Measurements from ENCODE around the gene CHST3.
"Not testable (repeated sequence)": the region's sequence is repeated elsewhere in the genome, so short reads cannot be mapped to it uniquely, and the experiment has no call there.

Gene CHST3

DNA sequence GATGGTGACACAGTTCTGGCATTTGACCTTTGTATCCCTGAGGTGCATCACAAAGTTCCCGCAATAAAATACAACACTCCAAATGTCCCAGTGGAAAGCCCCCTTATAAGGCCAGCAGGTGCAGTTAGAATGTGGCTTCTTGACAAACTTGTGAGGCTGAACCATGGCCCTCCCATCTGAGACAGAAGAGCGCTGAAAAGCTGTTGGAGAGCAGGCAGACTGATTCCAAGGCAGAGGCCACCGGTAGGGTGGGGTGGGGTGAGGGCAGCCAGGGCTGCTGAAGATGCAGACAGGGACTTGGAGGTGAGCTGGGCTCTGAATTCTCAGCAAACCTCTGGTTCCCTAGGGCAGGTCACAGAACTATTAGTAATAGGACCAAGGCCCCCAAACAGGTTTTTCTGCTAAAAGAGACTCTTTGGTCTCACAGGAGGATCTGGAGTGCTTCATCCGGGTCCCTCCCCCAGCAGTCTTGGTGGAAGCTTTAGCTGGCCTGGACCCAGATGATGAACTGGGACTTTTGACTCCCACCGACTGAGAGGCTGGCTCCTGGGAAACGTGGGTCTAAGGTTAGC lies 15.6 kb upstream of the CHST3 start:
- in situ Hi-C loops (cut with MboI; ENCODE audit: low sequenced_read_pairs) = no loop called here

DNA sequence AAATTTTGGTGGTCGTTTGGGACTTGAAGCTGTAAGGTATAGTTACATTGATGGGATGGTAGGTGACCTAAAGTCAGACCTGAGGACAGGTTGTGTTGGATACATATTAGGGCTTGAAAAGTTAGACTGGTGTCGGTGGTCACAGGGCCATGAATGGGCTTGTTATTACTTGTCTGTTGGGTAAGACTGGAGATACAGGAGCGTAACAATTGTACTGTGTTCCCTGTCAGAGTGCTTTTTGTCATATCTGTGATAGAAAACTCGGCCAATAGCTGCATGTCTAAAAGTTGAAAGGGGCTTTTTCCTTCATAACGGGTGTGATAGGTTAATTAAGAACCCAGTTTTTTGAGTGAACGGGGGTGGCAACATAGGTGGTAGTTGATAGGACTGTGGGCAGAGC lies 13.5 kb upstream of the CHST3 start:
- in situ Hi-C loops (cut with MboI; ENCODE audit: low sequenced_read_pairs) = no loop called here

DNA sequence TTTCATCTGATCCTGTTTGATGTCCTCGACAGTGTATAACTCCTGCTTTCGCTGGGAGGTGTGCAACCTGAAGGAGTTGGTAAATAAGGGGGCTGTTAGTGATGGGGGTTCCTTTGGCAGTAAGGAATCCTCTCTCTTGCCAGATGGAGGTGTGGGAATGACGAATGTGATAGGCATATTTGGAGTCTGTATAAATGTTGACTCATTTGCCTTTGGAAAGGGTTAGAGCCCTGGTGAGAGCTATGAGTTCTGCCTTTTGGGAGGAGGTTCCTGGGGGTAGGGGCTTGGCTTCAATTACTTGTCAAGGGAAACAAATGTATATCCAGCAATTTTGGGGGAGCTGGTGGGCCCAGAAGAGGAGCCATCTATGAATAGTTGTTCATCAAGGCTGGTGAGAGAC lies 11.4 kb upstream of the CHST3 start:
- in situ Hi-C loops (cut with MboI; ENCODE audit: low sequenced_read_pairs) = no loop called here

DNA sequence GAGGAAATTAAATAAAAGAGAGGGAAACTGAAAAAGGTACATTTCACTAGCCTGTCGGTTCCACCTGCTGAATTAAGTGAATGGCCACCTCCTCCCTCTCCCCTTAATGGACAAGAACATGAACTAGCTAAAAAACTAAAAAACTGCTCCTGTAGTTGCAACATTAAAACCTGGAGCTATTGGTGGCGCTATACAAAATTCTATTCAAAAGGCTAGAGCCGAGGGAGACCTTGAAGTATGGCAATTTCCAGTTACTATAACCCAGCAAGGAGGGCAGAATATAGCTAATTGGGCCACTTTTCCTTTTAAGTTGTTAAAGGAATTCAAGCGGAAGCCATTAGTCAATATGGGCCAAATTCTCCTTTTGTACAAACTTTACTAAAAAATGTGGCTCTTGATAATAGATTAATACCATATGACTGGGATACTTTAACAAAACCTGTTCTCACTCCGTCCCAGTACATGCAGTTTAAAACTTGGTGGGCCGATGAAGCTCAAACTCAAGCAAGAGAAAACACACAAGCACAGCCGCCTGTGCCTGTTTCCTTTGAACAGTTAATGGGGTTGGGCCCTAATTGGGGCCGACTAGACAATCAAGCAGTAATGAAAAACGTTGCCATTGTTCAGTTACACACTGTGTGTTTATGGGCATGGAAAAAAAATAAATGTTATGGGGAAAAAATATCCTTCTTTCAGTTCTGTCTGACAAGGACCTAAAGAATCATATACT lies 6.5 kb upstream of the CHST3 start:
- in situ Hi-C loops (cut with MboI; ENCODE audit: low sequenced_read_pairs) = no loop called here

GRCh38 chr10:71959526-71959925 lies 4.7 kb upstream of the CHST3 start:
- in situ Hi-C loops (cut with MboI; ENCODE audit: low sequenced_read_pairs) = no loop called here

- in situ Hi-C loops (cut with MboI; ENCODE audit: low sequenced_read_pairs) = no loop called here
These were observed 2.4 kb upstream of the CHST3 start for GRCh38 chr10:71961831-71962230.

GRCh38 chr10:71962901-71963300 lies 1.3 kb upstream of the CHST3 start:
- in situ Hi-C loops (cut with MboI; ENCODE audit: low sequenced_read_pairs) = no loop called here

GRCh38 chr10:71963351-71964097 lies 671 bp upstream of the CHST3 start:
- in situ Hi-C loops (cut with MboI; ENCODE audit: low sequenced_read_pairs) = no loop called here

- in situ Hi-C loops (cut with MboI; ENCODE audit: low sequenced_read_pairs) = no loop called here
These were observed 734 bp downstream of the CHST3 start for GRCh38 chr10:71964743-71965515.

GRCh38 chr10:71965623-71966022 lies 1.4 kb downstream of the CHST3 start:
- in situ Hi-C loops (cut with MboI; ENCODE audit: low sequenced_read_pairs) = no loop called here

DNA sequence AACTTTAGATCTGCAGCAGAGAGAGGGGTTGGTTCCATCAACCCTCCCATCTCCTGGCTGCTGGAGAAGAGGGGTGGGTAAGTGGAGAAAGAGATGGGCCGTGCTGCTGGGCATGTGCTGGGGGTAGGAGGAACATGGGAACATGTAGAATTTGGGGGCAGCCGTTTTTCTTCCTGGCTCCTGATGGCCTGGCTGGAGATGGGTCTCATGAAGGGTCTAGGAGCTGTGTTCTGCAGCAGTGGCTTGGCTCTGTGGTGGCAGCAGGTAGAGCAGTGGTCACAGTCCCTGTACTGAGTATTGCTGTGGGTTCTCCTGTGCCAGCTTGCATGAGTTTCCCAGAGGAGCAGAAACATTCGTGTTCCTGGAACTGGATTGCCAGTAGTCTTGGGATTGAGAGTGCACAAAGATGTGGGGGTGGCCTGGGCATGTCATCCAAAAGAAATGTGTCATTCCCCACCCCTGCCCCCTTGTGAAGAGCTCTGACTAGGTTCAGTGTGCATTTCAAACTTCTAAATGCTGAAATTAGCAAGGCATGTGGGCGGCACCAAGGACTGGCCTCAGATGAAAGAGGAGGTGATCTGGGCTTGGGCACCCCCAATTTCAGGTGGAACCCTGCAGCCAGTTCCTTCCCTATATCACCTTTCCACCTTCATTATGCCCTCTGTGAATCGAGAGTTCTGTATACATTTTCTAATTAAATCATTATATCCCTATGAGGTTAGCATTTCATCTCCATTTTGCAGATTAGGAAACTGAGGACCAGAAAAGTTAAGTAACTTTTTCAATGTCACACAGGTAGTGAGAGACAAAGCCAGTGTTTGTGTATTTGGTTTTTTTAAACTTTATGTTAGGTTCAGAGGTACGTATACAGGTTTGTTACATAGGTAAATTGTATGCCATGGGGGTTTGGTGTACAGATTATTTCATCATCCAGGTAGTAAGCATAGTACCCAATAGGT lies 2.1 kb downstream of the CHST3 start:
- in situ Hi-C loops (cut with MboI; ENCODE audit: low sequenced_read_pairs) = no loop called here

DNA sequence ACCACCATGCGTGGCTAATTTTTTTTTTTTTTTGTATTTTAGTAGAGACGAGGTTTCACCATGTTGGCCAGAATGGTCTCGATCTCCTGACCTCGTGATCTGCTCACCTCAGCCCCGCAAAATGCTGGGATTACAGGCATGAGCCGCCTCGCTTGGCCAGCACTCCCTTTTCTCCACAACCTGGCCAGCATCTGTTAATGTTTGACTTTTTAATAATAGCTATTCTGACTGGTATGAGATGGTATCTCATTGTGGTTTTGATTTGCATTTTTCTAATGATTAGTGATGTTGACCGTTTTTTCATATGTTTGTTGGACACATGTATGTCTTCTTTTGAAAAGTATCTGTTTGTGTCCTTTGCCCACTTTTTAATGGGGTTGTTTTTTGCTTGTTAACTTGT lies 3.8 kb downstream of the CHST3 start:
- in situ Hi-C loops (cut with MboI; ENCODE audit: low sequenced_read_pairs) = not testable (repeated sequence)

- in situ Hi-C loops (cut with MboI; ENCODE audit: low sequenced_read_pairs) = no loop called here
These were observed 4.6 kb downstream of the CHST3 start for GRCh38 chr10:71968553-71969474.

DNA sequence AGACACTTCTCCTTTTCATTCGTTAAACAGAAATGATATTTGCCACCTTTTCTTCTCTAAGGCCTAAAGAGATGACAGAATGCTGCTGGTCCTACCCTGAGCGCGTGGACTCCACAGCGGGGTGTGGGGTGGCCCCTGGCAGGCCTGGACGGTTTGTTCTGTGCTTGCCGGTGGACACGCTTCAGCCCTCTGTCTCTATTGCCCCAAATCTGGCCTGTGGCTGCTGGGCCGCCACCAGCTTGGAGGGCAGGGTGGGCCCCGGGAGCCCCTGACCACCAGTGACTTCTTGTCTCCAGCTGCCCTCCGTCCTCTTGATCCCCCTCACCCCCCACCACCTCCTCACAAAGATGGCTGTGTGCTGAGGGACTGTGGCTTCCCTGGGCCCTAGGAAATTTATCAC lies 5.7 kb downstream of the CHST3 start:
- in situ Hi-C loops (cut with MboI; ENCODE audit: low sequenced_read_pairs) = no loop called here

- in situ Hi-C loops (cut with MboI; ENCODE audit: low sequenced_read_pairs) = no loop called here
These were observed 6.1 kb downstream of the CHST3 start for GRCh38 chr10:71970331-71970730.

DNA sequence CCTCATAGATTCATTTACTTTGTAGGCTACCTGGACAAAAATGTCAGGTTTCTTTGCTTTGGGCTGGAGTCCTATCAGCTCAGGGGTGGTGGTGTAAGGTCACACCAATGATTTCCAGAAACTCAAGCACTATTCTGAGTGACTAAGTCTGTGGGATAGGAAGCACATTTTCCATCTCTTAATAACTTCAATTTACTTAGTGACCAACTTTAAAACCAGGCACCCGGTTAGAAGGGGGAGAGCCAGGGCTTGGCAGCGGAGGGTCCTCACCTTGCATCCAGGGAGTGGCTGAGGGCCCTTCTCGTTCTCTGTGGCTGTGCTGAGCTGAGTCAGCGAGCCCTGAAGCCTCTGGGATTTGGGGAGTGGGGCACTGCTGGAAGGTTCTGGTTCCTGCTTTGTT lies 6.7 kb downstream of the CHST3 start:
- in situ Hi-C loops (cut with MboI; ENCODE audit: low sequenced_read_pairs) = no loop called here

DNA sequence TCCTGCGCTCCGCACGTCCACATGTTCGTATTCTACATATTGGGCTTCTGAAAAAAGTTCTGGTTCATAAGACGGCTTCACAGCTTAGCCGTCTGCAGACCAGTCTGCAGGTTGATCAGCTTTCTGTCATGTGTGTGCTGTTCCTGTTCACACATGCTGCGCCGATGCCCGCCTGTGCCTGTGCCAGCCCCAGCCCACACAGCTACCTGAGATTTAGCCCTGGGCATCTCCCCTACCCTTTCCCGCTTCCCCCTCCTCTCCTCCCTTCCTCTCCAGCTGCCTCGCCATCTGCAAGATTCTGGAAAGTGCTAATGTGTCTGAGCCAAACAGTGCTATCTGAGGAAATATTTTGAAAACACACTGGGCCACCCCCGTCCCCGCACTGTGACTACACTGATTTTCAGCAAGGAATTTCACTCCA lies 7.1 kb downstream of the CHST3 start:
- in situ Hi-C loops (cut with MboI; ENCODE audit: low sequenced_read_pairs) = no loop called here

- in situ Hi-C loops (cut with MboI; ENCODE audit: low sequenced_read_pairs) = no loop called here
These were observed 7.8 kb downstream of the CHST3 start for GRCh38 chr10:71971769-71972555.

All from hTERT RPE-1 (cell line).